T-helper 17 cell (primary cell): Measurements from ENCODE around the gene MAGEB3. TPM values are rescaled to one million over a fixed set of nuclear protein-coding genes. Genes with fewer than 3 reads are reported as not detected.
"Not testable (repeated sequence)": the region's sequence is repeated elsewhere in the genome, so short reads cannot be mapped to it uniquely, and the experiment has no call there.

Experiments
- ATAC-seq: fragments of 150-1000 bp; cut with Tn5 transposase; 2 replicates; pipeline ENCODE4 v1.10.0; 2021; ENCODE audit warnings: mild to moderate bottlenecking, moderate library complexity
- DNase-seq, 3 donors: peaks; one replicate each; pipeline versions ENCODE4 v3.0.0 to v3.0.0-alpha.2; 2020 to 2021
- H3K9me3 ChIP-seq: one replicate; pipeline ENCODE4 v1.7.0; 2013; ENCODE audit warnings: low read length, mild to moderate bottlenecking; ENCODE audit not compliant: control insufficient read depth, poor library complexity, severe bottlenecking
- H3K27ac Mint-ChIP-seq: one replicate; pipeline ENCODE4 v1.8.0; 2022; ENCODE audit warnings: mild to moderate bottlenecking, moderate library complexity, mixed read lengths
- H3K27me3 Mint-ChIP-seq: one replicate; pipeline ENCODE4 v1.8.0; 2022; ENCODE audit warnings: mixed read lengths
- H3K36me3 Mint-ChIP-seq: one replicate; pipeline ENCODE4 v1.8.0; 2022; ENCODE audit warnings: low read depth, mixed read lengths
- H3K4me1 Mint-ChIP-seq: one replicate; pipeline ENCODE4 v1.8.0; 2022; ENCODE audit warnings: mild to moderate bottlenecking, mixed read lengths
- H3K4me3 Mint-ChIP-seq: one replicate; pipeline ENCODE4 v1.8.0; 2022; ENCODE audit warnings: mild to moderate bottlenecking, moderate library complexity, mixed read lengths
- total RNA-seq, 4 donors: library from RNA in 2 of 4; stranded (reverse) in 2 of 4; gene quantifications; one replicate each; pipeline ENCODE4 v1.2.3 and lab custom pipeline; 2022 to 2026

MAGEB3 gene, protein sequence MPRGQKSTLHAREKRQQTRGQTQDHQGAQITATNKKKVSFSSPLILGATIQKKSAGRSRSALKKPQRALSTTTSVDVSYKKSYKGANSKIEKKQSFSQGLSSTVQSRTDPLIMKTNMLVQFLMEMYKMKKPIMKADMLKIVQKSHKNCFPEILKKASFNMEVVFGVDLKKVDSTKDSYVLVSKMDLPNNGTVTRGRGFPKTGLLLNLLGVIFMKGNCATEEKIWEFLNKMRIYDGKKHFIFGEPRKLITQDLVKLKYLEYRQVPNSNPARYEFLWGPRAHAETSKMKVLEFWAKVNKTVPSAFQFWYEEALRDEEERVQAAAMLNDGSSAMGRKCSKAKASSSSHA
- not detected for total RNA-seq
- total RNA-seq (lab: John Stamatoyannopoulos, UW) = 0 reads per million in 2 donors

DNA sequence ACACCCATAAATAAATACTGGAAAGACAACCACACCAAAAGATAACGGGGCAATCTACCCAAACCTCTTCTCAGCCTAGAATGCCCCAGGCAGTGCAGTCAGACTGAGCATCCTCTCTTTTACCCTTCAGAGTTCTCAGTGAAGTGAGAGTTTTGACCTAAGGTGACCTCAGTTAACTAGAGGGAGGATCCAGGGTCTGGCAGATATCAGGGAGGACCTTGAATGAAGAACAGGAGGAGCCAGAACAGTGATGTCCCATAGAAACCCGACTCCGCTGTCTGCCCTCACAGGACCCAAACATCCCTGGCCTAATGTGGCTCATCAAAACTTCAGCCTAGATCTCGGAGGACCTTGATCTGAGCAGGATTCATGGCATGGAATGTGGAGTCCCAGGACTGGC lies at the start of gene MAGEB3:
Gene MAGEB3, plus strand, starts transcription at position 263 of the 400 bp plus-strand sequence. CDS start 5,268 bp downstream, outside the sequence.
- no peak within 1 kb of the TSS for H3K4me3 Mint-ChIP-seq
- no peaks in the 10 kb centered on the region for H3K4me1 Mint-ChIP-seq
- ATAC-seq (no peak), DNase-seq (no peak)
- no peak within 1 kb of the TSS for H3K27ac Mint-ChIP-seq
- H3K9me3 ChIP-seq = no peaks in the 10 kb centered on the region
- no peaks in the 10 kb centered on the region for H3K36me3 Mint-ChIP-seq
- no peaks in the 10 kb centered on the region for H3K27me3 Mint-ChIP-seq

DNA sequence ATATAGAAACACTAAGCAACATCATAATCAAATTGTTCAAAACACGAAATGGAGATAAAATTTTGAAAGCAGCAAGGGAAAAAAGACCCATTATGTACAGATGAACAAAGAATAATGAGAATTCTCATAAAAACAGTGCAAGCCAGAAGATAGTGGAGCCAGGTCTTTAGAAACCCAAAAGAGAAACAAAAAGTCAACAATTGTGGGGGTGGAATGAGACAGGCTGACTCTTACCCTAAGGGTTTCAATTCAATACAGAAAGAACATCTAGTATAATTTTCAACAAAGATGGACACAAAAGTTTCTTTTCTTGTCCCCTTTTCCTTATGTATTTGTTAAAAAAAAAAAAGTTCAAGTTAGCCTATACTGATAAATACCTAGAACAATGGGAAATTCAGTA lies 49.1 kb upstream of the MAGEB3 start:
- H3K36me3 Mint-ChIP-seq = no peaks in the 10 kb centered on the region
- no peaks in the 10 kb centered on the region for H3K9me3 ChIP-seq
- no peak overlapping the region for H3K27ac Mint-ChIP-seq
- no peaks in the 10 kb centered on the region for H3K4me1 Mint-ChIP-seq
- H3K4me3 Mint-ChIP-seq = no peak overlapping the region
- DNase-seq = no peak
- no peak for ATAC-seq
- no peaks in the 10 kb centered on the region for H3K27me3 Mint-ChIP-seq

DNA sequence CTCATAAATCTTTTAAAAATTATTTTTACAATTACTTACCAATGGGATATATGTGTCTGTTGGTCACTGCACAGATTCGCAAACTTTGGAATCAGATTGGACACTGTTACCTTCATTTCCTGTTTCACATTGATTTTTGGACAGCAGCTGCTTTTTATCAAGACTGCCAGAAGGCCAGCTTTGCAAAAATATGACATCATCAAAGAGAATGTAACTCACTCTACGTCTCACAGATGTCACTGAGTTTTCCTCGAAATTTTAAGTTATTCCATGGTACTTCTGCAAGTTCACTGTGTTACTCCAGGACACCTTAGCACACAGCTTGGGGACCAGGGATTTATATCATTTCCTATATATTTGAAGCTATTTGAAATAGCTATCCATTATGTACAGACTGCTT lies 46.9 kb upstream of the MAGEB3 start:
- Mint-ChIP-seq H3K4me1 (no peaks in the 10 kb centered on the region), H3K4me3 (no peak overlapping the region)

DNA sequence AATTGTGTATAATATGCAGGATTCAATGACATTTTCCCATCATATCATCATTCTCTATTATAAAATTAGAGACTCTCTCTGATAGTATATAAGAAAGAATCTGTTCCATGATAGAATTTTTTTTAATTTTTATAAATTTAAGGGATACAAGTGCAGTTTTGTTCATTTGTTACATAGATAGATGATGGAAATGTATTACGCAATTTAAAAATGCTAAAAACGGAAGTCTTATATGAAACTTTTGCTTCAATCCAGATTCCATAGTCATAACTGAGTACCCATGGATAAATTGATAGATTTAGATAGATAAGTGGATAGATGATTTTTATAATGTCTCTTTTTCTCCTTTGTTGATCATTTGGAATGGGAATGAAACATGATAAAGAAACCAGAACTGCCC lies 40.0 kb upstream of the MAGEB3 start:
- H3K9me3 ChIP-seq = no peaks in the 10 kb centered on the region
- H3K36me3 Mint-ChIP-seq = no peaks in the 10 kb centered on the region
- no peaks in the 10 kb centered on the region for H3K4me1 Mint-ChIP-seq
- H3K27ac Mint-ChIP-seq = no peak overlapping the region
- no peak overlapping the region for H3K4me3 Mint-ChIP-seq
- DNase-seq (no peak), ATAC-seq (no peak)
- H3K27me3 Mint-ChIP-seq = no peaks in the 10 kb centered on the region

More for the DNA sequence above, 46.9 kb upstream of the MAGEB3 start:
- H3K9me3 ChIP-seq = no peaks in the 10 kb centered on the region
- no peak for ATAC-seq
- Mint-ChIP-seq H3K27ac (no peak overlapping the region), H3K27me3 (no peaks in the 10 kb centered on the region), H3K36me3 (no peaks in the 10 kb centered on the region)
- DNase-seq = no peak

DNA sequence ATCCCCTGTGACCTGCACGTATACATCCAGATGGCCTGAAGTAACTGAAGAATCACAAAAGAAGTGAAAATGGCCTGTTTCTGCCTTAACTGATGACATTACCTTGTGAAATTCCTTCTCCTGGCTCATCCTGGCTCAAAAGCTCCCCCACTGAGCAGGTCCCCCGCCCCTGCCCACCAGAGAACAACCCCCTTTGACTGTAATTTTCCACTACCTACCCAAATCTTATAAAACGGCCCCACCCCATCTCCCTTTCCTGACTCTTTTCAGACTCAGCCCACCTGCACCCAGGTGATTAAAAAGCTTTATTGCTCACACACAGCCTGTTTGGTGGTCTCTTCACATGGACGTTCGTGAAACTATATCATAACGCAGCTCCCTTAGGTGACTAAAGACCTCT lies 36.5 kb upstream of the MAGEB3 start:
- not testable (repeated sequence) for H3K27me3 Mint-ChIP-seq, H3K27ac Mint-ChIP-seq, H3K36me3 Mint-ChIP-seq, DNase-seq, H3K9me3 ChIP-seq, H3K4me1 Mint-ChIP-seq, ATAC-seq, H3K4me3 Mint-ChIP-seq

DNA sequence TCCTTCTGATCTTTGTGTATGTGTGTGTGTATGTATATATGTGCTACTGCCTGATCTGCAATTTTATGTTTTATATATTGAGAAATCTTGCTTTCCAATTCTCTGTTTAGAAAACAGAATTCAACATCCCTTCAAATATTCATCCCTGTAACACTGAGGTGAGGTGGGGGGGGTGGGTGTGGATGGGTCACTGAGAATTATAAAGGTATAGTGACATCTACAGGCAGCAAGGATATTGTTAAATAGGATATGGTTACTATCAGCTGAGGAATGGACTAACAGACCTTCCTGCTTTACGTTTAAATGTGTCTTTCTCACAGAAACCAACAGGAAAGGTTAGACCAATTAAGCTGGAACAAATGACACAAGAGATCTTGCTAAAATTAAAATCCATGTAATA lies 34.1 kb upstream of the MAGEB3 start:
- no peaks in the 10 kb centered on the region for H3K4me1 Mint-ChIP-seq
- no peaks in the 10 kb centered on the region for H3K36me3 Mint-ChIP-seq
- no peaks in the 10 kb centered on the region for H3K27me3 Mint-ChIP-seq

DNA sequence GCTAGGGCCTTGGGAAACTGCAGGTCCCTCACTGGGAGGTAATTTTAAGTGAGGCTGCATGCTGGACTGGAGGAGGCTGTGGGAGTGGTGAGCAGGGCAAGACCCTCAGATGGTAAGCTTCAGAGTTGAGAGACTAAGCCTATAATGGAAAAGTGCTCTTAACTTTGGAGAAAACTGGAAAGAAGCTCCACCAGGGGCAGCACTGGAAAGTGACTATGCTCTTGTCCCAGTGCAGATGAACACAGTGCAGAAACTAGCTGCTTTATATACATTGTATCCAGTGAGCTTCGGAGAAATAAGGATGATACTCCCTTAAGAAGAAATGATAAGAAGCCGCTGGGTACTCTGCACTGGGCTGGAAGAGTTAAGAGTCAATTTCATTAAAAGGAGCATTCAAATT lies 18.3 kb upstream of the MAGEB3 start:
- Mint-ChIP-seq H3K27me3 (no peaks in the 10 kb centered on the region), H3K4me1 (no peaks in the 10 kb centered on the region), H3K4me3 (no peak overlapping the region), H3K27ac (no peak overlapping the region), H3K36me3 (no peaks in the 10 kb centered on the region)
- no peaks in the 10 kb centered on the region for H3K9me3 ChIP-seq
- ATAC-seq (no peak), DNase-seq (no peak)

More for the DNA sequence above, 34.1 kb upstream of the MAGEB3 start:
- Mint-ChIP-seq H3K27ac (no peak overlapping the region), H3K4me3 (no peak overlapping the region)
- no peaks in the 10 kb centered on the region for H3K9me3 ChIP-seq
- no peak for DNase-seq
- no peak for ATAC-seq

DNA sequence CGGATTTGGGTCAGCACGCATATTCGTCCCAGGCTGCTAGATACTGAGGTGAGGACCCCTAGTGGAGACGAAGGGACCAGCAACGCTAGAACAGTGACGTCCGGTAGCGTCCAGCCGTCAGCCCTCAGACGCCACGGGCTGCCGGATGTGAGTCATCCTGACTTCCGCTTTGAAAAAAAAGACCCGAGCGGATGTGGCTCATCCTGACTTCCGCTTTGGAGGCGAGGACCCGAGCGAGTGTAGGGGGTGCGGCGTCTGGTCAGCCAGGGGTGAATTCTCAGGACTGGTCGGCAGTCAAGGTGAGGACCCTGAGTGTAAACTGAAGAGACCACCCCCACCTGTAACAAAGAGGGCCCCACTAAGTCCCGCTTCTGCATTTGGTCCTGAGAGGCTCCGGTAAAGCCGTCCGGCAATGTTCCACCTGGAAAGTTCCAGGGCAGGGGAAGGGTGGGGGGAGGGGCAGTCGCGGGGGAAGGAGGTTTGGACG lies 15.1 kb upstream of the MAGEB3 start, which contains the start of gene MAGEB2:
Gene MAGEB2, plus strand, starts transcription at position 207 of the 487 bp plus-strand sequence. CDS start 3,018 bp downstream, outside the sequence.
- no peak for DNase-seq
- Mint-ChIP-seq H3K4me3 (no peak within 1 kb of the TSS), H3K36me3 (no peaks in the 10 kb centered on the region), H3K27ac (no peak within 1 kb of the TSS), H3K4me1 (no peaks in the 10 kb centered on the region), H3K27me3 (no peaks in the 10 kb centered on the region)
- H3K9me3 ChIP-seq = no peaks in the 10 kb centered on the region
- no peak for ATAC-seq

DNA sequence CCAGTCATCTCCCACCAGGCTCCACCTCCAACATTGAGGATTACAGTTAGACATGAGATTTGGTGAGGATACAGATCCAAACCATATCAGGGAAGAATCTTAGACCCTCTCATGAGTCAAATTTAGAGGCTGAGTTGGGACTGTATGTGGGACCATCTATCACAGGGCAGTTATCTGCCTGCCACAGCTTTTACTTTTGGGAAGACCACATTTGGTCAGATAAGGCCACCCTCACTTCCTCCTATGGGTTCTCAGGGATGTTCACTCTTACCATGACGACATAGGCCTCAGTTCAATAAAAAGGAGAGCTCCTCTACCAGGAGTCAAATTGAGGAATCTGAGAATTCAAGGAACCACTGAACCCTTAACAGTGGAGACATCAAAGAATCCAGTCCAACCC lies 13.0 kb upstream of the MAGEB3 start:
- ATAC-seq (no peak), DNase-seq (no peak)
- no peaks in the 10 kb centered on the region for H3K9me3 ChIP-seq
- Mint-ChIP-seq H3K36me3 (no peaks in the 10 kb centered on the region), H3K27ac (no peak overlapping the region), H3K27me3 (no peaks in the 10 kb centered on the region), H3K4me1 (no peaks in the 10 kb centered on the region), H3K4me3 (no peak overlapping the region)

DNA sequence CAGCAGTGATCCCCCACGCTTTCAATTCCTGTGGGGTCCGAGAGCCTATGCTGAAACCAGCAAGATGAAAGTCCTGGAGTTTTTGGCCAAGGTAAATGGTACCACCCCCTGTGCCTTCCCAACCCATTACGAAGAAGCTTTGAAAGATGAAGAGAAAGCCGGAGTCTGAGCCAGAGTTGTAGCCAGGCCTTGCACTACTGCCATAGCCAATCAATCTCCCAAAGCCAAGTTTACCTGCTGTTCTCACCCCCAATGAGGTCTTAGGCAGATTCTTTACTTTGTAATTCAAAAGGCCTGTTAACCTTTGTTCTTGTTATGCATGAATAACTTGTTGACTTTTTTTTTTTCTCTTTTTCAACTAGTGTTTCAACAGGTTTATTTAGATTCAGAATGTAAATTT lies 11.1 kb upstream of the MAGEB3 start:
- no peak overlapping the region for H3K27ac Mint-ChIP-seq
- no peaks in the 10 kb centered on the region for H3K27me3 Mint-ChIP-seq
- ATAC-seq (no peak), DNase-seq (no peak)
- H3K4me3 Mint-ChIP-seq = no peak overlapping the region
- no peaks in the 10 kb centered on the region for H3K4me1 Mint-ChIP-seq
- H3K36me3 Mint-ChIP-seq = no peaks in the 10 kb centered on the region
- H3K9me3 ChIP-seq = no peaks in the 10 kb centered on the region

DNA sequence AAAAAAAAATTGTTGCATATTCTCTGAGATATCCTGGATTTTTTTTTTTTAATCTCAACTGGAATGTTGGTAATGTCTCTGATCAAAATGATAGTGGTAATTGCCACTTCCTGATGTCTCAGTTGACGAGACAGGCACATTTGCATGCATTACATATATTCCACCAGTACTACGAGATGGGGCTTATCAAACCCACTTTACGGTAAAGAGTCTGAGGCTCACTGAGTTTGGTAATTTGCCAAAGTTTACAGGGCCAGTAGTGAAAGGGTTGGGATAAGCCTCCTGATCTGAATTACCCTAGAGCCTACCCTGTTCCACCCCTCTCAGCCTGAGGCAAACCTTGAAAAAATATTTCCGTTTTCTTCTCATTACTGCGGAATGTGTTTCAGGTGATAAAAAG lies 9.8 kb upstream of the MAGEB3 start:
- H3K9me3 ChIP-seq = no peaks in the 10 kb centered on the region
- DNase-seq (no peak), ATAC-seq (no peak)
- Mint-ChIP-seq H3K4me1 (no peaks in the 10 kb centered on the region), H3K27me3 (no peaks in the 10 kb centered on the region), H3K27ac (no peak overlapping the region), H3K4me3 (no peak overlapping the region), H3K36me3 (no peaks in the 10 kb centered on the region)

DNA sequence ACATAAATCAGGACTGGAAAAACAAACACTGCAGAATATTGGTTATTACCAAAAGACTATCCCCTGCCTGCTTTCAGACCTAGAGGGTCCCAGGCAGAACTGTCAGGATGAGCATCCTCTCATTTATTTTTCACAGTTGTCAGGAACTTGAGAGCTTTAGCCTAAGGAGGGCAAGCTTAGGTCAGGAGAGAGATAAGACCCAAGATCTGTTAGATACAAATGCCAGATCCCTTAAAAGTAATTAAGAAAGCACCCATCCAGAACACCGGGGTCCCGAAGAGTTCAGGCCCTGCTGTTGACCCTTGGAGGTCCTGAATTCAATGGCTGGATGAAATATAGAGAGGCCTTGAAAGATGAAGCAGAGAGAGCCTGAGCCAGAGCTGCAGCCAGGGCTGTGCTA lies 5.9 kb upstream of the MAGEB3 start:
- no peaks in the 10 kb centered on the region for H3K9me3 ChIP-seq
- Mint-ChIP-seq H3K27ac (no peak overlapping the region), H3K4me1 (no peaks in the 10 kb centered on the region), H3K36me3 (no peaks in the 10 kb centered on the region), H3K4me3 (no peak overlapping the region), H3K27me3 (no peaks in the 10 kb centered on the region)
- DNase-seq (no peak), ATAC-seq (no peak)

DNA sequence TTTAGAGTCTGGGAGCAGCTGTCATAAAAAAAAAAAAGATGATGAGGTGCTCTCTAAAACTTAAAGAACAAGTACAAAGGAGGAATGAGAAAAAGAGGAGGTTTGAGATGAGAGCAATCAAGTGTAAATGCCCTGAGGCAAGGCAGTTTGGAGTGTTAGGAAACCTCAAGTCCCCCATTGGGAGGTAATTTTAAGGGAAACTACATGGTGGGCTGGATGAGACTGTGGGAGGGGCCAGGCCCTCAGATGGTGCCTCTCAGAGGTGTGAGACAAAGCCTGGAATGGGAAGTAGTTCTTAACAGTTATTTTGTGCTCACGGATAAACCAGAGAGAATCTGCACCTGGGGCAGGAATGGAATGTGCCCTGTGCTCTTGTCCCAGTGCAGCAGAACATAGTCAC lies 1.9 kb upstream of the MAGEB3 start:
- H3K27ac Mint-ChIP-seq = no peak overlapping the region
- no peaks in the 10 kb centered on the region for H3K36me3 Mint-ChIP-seq
- no peaks in the 10 kb centered on the region for H3K9me3 ChIP-seq
- DNase-seq (no peak), ATAC-seq (no peak)
- H3K4me3 Mint-ChIP-seq = no peak overlapping the region
- H3K27me3 Mint-ChIP-seq = no peaks in the 10 kb centered on the region
- H3K4me1 Mint-ChIP-seq = no peaks in the 10 kb centered on the region
